Tongue (tissue), 2 donors: ENCODE data around the gene ARNT2. TPM values are rescaled to one million over a fixed set of nuclear protein-coding genes. Genes with fewer than 3 reads are reported as not detected.

Experiments used
- DNase-seq: peaks from one replicate; pipeline ENCODE4 v3.0.0-alpha.2; 2015
- total RNA-seq: library from RNA; depleted of rRNA; stranded (reverse); fragments of >200 nt; gene quantifications from one replicate; pipeline ENCODE4 v1.2.3, GENCODE V29; 2014

The ARNT2 gene
- total RNA-seq, 1 donor from 2014 or later: 6.9 TPM

DNA sequence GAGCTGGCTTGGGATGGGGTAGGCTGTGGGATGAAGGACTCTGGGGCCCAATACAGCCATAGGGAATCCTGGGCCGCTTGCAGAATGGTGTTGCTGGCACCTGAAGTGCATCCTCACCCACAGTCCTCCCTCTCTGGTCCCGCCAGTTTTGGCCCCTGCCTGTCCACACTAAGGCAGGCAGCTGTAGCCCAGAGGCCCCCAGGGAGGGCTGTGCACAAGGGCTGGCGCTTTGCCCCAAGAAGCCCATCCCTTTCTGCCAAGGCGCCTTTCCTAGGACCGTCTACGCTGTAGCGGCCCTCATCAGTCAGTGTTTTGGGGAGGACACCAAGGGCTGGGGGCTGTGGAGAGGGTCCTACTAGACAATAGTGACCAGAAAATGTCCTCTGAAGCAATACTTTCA lies 174.7 kb downstream of the ARNT2 start:
- no peak for DNase-seq

DNA sequence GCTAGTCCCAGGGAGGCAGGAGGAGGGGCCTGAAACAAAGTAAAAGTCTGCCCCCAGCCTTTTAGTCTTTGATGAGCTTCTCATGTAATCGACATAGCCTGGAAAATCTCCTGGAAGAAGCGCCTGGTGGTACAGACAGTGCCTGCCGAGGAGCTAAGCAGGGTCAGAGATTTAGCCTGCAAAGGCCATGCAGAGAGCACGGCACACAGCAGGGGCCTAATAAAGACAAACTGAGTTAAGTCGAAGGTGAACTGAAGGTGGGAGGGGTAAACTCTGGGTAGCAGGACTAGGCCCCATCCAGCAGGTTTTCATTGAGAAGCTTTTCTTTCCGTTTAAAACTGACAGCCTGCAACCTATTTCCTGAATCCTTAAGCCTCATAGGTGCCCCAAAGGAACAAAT lies 175.4 kb downstream of the ARNT2 start:
- DNase-seq: no peak

DNA sequence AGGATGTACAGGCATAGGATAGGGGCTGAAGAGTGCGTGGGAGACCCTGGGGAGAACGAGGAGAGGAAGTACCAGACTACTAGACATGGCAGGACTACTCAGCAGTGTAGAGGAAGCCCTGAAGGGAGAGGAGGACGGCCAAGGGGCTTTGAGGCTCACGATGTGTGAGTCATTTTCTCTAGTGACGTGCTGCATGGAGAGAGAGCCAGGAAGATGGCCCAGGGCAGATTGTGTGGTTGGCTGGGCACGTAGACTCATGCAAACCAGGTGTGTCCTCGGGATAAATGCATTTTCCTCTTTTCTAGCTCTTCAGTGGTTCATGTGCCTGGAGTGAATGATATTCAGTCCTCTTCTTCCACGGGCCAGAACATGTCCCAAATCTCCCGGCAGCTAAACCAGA lies 175.9 kb downstream of the ARNT2 start:
- DNase-seq: no peak

DNA sequence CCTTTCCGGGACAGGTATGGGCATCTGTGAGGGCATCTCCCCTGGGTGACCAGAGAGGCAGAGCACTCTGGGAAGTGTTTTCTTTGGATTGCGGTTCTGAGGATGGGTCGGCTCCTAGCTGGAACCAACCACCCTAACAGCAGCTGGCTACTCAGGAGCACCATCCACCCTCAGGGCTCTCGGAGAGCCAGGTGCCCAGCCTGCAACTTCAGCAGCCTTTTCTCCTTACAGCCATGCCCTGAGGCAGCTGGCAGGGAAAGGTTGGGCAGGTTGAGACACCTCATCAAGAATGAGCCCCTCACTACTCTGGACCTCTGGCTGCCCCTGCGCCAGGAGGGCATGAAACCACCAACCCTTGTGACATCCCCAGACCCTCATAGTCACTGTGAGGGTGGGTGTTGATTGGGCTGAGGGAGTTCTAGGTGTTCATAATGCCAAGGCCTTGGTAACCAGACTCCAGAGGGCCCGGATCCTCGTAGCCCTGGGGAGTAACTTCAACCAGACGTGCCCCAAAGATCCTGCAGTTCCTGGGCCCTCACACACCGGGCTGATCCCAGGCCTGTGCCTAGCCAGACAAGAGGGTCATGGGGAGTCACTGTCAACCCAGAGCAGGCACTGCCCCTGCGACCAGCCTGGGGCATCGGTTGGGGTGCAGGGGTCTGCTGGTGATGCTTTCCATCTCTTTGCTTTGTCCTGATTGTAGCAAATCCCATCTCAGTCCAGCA lies 176.5 kb downstream of the ARNT2 start:
- no peak for DNase-seq

DNA sequence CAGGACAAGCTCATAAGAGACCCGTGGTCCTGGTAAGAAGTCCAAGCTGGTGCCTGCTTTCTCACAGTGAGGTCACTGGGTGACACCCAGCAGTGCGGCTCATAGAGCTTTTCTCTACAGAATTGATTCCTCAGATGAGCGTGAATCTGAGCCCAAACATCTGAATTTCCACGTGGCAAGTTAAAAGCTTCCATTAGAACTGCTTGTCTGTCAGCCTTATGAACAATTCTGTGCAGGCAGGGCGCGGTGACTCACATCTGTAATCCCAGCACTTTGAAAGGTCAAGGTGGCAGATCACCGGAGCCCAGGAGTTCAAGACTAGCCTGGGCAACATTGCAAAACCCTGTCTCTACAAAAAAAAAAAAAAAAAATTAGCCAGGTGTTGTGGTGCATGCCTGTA lies 177.8 kb downstream of the ARNT2 start:
- DNase-seq: no peak

DNA sequence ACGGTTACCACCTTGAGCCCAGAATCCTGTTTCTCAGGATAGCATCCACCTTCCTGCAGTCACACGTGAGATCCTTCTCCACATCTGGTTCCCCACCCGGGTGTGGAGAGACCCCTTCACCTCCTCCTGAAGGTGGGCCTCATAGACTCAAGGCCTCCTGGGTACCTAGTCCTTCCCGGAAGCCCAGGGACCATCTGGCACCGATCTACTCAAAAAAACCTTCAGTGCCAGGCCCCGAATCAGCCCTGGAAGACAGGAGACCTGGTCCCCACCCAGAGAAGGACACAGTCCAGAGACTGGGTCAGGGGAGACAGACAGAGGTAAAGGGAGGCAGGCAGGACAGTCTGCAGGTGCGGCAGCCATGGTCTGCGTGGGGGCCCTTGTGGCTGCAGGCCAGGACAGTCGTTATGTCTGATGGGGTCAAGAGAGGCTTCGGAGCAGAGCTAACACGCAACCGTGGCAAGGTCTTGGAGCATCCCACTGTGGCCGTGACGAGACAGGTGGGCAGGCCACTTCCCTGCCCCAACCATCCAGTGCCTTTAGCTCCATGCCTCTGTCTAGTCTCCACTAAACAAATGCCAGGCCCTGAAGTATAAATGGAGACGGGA lies 178.7 kb downstream of the ARNT2 start:
- DNase-seq: no peak

DNA sequence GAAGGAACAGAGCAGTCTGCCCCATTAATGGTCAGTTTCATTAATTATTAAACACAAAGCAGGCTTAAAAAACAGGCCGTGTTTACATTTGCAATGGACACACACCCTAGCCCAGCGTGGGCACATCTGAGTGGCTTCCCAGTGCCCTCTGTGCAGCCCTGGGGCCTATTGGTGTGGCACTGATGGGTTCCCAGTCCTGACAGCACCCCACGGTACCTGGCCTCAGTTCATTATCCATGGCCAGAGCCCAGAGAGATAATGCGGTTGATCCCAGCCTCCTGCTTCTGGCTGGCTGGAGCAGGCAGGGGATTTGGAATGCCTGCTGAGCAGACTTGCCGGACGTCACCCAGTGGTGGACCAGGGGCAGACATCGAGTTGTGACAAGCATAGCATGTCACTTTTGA lies 180.4 kb downstream of the ARNT2 start:
- DNase-seq: no peak

DNA sequence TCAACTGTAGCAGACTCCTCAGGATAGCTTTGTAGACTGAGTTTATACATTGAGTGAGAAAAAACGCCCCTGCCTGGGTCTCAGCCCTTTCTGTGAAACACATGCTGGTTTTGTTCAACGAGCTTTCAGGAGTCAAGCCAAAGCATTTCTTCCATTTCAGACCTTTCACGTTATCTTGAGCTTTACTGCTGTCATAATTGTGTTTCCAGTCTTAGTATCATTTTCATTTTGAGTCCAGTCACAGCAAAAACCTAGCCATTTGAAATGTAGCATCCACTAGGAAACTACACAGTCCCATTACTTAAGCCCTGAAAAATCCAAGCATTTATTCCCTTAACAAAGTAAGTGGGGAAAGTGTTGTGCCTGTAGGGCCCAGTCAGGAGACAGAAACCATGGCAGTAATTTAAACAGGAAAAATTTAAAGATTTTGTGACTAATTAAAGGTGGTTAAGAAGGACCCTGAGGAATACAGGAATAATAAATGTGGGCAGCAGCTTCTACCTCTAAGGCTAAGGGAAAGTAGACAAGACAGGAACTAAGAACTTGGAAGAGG lies 180.9 kb downstream of the ARNT2 start:
- DNase-seq: no peak

DNA sequence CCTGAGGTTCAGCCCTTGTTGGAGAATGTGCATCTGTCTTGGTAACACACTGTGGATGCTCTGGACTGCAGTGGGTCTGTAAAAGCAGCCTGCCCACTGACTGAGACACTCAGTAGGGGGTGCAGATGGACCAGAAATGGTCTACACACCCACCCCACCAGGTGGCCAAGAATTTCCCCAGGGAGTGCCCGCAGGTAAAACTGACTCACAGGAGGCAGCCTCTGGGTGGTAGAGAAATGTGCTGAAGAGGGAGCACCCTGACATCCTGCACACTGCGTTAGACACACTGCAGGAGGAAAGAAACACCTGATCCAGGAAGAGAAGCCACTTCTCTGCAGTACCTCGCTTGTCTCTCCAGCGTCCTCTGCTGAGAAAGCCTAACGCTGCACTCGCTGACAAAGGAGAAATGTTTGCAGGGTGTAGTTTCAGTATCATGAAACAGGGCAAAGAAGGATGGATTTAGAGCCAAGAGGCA lies 181.4 kb downstream of the ARNT2 start:
- DNase-seq: no peak

DNA sequence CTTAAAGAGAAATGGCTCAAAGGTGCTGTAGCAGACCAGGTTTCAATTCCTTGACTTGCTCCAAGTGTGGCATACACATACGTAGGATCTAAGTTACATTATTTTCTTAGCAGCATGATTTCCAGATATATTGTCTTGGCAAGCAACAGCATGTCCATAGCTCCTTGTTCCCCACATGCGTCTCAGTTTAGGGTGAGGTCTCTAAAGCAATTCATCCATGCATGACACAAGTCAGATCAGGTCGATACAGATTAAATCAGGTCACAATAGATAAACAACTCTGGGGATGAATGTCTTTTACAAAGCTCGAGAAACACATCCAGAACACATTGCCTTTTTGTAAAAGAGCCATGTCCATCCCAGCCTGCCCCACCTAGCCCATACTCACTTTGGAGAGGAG lies 182.0 kb downstream of the ARNT2 start:
- DNase-seq: no peak

DNA sequence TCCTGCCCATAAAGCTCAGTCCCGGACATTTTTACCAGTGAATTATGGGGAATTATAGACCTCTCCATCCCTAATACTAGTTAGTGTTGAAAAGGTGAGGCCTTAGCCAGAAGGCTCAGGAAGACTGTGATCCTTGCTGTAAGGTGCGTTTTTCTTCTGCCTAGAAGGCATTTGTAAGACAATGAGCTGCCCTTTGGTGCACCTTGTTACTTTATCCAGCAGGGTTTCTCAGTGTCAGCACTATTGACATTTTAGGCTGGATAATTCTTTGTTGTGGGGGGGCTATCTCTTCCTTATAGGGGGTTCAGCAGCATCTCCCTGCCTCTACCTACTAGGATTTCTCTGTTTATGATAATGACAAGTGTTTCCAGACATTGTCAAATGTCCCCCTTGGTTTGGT lies 182.8 kb downstream of the ARNT2 start:
- no peak for DNase-seq

DNA sequence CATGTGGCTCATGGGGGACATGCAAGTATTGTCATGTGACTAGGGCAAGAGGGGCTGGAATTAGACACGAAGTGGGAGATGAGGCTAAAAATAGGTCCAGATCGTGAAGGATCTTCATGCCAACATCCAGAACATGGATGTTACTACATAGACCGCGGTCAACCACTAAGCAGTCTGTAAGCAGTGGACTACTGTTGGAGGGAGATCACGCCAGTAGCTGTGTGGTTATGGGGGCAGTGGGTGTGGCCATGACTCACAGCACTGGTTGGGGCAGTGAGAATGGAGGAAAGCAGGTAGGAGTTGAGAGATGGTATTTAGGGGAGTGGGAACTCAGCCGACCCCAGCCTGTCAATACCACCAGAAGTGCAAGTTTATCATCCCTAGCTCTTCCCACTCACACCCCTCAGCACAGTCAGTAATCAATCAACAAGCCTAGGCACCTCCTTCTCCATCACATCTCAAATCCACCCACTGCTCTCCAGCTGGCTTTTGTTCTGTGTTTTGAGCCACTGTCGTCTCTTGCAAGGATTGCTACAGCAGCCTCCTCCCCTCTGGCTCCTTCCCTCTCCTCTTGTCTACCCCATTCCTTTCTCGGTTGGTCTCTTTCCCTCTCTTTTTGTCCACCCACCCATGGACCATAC lies 183.8 kb downstream of the ARNT2 start:
- no peak for DNase-seq

DNA sequence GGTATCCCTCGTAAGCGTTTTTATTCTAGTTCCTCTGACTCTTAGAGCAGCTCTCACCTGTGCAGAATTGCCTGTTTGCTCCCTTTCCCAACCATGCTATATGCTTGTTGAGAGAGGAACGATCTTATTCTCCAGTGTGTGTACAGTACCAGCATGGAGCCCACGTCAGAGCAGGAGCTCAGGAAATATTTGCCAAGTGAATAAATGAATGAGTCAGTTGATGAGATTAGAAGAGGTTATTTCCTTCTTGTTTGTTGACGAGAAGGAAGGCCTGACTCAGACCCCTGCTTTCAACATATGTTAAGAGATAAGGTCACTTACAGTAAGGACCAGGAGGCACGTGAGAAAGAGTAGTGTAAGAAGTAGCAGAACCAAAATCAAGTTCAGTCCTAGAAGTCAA lies 184.6 kb downstream of the ARNT2 start:
- DNase-seq: no peak

DNA sequence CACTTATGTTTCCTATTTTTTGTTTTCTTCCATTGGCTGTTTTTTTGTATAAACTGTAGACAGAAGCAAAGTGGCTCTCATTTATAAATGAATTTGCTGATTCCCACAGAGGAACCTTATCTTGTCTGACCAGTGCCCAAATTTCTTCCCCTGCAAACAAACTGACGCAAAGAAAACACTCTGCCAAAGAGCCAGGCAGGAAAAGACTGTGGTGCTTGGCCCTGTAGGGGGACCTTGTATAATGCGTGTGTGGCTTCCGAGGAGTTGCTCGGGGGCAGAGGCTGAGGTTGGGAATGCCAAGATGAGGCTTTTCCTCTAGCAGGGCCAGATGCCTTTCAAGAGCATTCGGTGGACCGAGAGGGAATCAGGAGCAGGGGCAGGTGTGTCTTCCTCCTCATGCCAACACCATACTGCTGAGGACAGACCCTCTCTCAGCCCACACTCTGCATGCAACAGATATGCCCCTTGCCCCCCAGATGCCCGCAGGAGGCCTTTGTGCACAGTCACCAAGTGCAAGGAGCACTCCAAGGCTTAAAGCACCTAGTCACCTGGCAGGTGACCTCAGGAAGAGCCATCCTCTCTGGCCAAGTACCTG lies 186.7 kb downstream of the ARNT2 start:
- DNase-seq: no peak

DNA sequence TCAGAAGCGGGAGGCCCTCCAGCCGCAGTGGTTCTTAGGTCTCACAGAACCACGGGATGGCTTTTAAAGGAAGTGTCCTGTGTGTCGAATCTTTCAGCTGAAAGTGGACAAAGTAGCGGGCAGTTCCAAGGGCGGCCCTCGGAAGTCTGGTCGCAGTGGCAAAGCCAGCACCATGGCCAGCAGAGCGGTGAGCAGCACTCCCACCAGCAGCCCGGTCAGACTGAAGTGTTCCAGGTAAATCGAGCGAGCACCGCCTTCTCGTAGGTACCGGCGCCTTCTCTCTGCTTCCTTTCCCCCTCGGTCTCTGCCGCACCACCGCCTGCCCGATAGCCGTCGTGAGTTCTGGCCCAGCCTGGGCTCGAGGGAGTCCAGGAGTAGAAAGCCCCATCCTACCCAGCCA lies 187.3 kb downstream of the ARNT2 start:
- DNase-seq: no peak

DNA sequence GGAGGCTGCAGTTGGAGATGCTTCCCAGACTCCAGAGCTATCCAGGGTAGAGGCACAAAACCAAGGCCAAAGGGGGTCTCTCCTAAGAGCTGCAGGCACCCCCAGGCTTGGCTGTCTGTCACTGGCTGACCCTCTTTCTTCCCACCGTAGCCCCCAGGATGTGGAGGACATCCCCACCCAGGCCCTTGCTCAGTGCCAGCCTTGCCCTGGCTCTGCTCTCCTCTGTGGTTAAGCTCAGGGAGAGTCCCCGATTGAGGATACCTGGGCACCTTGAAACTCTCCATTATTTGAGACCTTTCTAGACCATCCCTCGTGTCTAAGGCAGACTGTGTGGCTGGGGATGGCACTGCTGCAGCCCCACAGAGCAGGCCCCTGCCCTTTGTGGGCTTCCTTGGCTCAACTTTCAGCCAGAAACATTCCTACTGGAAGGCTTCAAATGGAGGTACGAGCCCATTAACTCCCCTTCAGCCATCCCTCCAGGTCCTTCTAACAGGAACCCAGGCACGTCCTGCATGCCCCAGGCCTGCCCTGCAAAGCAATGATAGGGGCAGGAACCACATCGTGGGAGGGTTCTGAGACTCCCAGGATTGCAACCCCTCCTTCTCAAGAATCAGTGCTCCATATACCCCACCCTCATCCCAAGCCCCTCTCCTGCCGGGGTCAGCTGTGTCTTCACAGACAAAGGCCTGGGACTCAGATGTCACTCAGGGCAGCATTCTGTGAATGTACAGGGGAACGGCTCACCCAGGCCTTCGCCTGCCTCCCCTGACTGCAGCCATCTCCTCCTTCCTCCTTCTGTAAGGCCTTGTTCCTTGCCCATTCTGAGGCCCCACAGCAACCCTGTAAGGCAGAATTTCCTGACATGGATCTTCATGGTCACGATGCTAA lies 188.0 kb downstream of the ARNT2 start:
- DNase-seq: no peak

DNA sequence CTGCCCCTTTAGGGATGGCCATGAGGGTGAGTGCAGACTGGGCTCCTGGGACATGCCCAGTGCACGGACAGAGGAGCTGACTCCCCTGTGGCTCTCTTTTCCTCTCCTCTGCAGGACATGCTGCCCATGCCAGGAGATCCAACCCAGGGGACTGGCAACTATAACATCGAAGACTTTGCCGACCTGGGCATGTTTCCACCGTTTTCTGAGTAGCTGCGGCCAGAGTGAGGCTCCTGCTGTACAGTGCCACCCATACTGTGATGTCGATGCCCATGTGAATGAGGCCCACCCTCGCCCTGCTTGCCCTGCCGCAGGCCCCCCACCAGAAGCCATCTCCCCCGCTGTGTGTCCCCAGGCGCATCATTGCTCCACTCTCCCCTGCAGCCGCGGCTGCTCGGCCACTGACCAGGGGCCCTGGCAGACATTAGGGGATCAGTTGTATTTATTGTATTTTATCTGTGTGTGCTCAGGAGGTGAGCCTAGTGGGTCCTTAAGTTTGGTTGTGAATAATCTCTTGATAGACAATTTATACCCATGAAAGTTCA lies 189.4 kb downstream of the ARNT2 start:
- DNase-seq: no peak

DNA sequence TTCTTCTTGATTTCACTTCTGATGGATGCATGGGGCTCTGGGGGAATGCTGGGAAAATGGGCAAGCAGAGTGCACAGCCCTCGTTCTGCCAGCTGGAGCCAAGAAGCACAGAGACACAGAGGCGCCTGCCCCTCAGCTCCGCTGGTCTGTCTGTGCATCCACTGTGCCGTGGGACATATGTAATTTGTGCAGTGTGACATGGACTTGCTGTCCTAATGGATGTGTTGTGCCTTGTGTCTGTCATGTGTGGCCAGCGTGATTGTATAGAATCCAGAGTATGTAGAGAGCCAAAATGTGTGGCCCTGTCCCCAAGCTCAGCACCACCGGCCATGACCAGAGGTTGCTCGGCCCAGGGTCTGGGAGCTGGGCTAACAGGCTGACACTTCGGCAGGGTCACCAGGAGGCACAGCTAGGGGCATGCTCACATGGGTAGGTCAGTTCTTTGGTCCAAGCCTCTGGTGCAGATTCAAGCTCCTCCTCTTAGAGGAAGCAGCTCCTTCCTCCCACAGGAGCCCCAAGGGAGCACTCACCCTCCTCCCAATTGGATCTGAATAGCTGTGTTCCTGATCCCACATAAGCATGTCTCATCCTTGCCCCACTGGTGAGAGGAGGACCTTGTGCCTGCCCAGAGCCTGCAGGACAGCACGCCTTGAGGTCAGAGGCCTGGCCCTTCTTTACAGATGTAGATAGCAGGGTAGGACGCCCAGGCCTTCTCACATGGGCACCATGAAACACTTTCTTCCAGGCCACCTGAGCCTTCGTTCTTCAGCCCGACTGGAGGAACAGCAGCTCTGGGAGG lies 190.1 kb downstream of the ARNT2 start:
- no peak for DNase-seq

DNA sequence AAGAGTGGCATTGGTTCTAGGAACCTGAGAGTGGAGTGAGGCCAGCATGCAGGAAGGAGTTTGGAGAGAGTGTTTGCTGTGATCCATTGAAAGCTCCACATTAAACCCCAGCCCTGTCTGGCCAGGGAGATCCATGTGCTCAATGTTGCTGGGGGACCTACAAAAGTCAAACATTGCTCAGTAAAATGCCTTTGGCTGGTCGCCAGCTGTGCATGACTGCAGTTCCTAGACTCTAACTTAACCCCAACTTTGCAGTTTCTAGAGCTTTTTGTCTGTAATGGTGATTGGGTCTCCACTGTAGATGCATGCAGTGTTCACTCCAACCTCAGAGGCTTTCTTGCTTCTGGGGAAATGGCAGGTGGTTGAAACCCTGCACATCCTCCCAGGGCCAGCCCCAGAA lies 191.2 kb downstream of the ARNT2 start:
- DNase-seq: peak; percentile 12

DNA sequence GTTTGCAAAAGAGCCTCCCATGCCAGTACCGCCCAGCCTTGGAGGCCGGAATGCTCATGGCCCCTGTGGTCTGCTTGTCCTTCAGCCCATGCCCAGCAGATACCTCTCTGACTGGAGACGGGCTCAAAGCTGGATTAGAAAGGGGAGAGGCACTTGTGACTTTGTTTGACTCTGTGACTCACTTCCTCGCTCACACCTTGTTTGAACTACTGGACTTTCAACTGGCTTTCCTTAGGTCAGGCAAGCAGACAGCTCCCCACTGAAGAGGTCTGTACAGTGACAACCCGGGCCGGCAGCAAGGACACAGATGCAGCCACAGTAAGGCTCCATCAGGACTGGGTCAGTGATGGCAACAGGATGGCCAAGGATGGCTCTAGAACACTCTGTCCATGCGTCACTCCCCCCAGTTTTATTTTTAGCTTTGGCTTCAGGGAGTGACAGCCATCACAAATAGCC lies 192.4 kb downstream of the ARNT2 start:
- no peak for DNase-seq

DNA sequence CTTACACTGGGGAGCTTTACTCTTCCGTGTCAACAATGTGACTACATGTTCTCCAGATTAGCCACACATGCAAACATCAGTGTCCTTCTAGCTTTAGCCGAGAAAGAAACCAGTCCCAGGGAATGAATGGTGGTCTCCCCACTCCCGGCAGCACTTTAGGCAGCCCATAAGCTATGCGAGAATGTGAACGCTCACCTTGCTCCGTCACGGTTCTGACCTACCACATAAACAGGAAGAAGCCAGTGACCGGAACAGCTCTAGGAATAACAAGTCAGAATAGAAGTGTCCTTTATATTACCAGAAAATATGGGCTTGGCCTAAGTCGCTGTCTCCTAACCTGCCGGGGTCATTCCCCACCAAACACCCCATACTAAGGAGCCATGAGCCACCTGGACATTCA lies 192.9 kb downstream of the ARNT2 start:
- DNase-seq: no peak
